PC-9 (cell line): ENCODE results near the gene PRDX1.

Source experiments
- CTCF ChIP-seq: fragments of 200-600 bp; sonication (generic); conservative IDR thresholded peaks from 2 replicates; pipeline ENCODE4 v1.6.1; 2017; ENCODE audit warnings: mixed run types, antibody characterized with exemption, mild to moderate bottlenecking, moderate library complexity
- EZH2 ChIP-seq: fragments of 200-600 bp; sonication (generic); IDR thresholded peaks from 2 replicates; pipeline ENCODE4 v1.8.0; 2017; ENCODE audit warnings: antibody characterized with exemption, low read depth

GRCh38 chr1:45493116-45493697 lies 28.5 kb downstream of the PRDX1 start:
- TF ChIP-seq EZH2 (no peak), CTCF (peak; percentile 84)
